ENCODE results near the gene RHOG.
A peak's percentile ranks its signal among the peaks of the same experiment; 100 is the strongest.

The RHOG gene

GRCh38 chr11:3825473-3826154 is 15.1 kb downstream of the RHOG start:
- peaks cover 37% of the 10 kb centered on the region for H3K4me1 Mint-ChIP-seq
- H3K27ac Mint-ChIP-seq, result peak overlapping the region; percentile 95
- H3K9me3 Mint-ChIP-seq, result no peaks in the 10 kb centered on the region
- peak overlapping the region; percentile 34 for H3K4me3 Mint-ChIP-seq
- H3K27me3 Mint-ChIP-seq (ENCODE audit: low read depth, poor library complexity), result no peaks in the 10 kb centered on the region
- DNase-seq, result no peak
- peaks cover 60% of the 10 kb centered on the region for H3K36me3 Mint-ChIP-seq (ENCODE audit: low read depth)
- TF ChIP-seq, protein P1, sequence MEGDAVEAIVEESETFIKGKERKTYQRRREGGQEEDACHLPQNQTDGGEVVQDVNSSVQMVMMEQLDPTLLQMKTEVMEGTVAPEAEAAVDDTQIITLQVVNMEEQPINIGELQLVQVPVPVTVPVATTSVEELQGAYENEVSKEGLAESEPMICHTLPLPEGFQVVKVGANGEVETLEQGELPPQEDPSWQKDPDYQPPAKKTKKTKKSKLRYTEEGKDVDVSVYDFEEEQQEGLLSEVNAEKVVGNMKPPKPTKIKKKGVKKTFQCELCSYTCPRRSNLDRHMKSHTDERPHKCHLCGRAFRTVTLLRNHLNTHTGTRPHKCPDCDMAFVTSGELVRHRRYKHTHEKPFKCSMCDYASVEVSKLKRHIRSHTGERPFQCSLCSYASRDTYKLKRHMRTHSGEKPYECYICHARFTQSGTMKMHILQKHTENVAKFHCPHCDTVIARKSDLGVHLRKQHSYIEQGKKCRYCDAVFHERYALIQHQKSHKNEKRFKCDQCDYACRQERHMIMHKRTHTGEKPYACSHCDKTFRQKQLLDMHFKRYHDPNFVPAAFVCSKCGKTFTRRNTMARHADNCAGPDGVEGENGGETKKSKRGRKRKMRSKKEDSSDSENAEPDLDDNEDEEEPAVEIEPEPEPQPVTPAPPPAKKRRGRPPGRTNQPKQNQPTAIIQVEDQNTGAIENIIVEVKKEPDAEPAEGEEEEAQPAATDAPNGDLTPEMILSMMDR (IDR thresholded peaks at IDR 0.05), result no peak

DNA sequence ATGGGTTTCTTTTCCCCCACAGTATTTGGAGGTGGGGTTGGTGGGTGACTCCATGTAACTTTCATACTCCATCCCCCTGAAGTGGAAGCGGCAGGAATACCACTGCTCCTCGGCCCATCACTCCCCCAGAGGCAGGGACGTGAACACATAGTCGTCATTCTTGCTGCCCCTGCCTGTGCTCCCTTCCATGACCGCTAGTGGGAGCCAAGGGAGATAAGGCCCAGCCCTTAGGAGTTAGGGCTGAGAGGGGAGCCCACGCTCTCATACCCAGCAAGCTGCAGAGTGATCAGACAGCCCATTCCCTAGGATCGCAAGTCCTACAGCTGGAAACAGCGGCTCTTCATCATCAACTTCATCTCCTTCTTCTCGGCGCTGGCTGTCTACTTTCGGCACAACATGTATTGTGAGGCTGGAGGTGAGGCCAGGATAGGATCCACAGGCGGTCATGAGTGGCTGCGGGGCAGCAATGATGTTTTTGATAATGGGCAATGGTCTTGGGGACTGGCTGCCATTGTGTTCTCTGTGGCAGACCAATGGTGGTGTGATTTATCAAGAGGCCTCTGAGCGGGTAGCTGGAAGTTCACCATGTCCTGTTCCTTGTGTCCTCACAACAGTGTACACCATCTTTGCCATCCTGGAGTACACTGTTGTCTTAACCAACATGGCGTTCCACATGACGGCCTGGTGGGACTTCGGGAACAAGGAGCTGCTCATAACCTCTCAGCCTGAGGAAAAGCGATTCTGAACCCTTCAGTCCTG is 15.9 kb downstream of the RHOG start:
- Mint-ChIP-seq H3K27ac (peak overlapping the region; percentile 95), H3K9me3 (no peaks in the 10 kb centered on the region), H3K27me3 (ENCODE audit: low read depth, poor library complexity) (no peaks in the 10 kb centered on the region), H3K4me3 (no peak overlapping the region), H3K36me3 (ENCODE audit: low read depth) (peaks cover 56% of the 10 kb centered on the region), H3K4me1 (peaks cover 37% of the 10 kb centered on the region)
- TF ChIP-seq, protein P1 (IDR thresholded peaks at IDR 0.05), result peak; percentile 45
- DNase-seq, result peak; percentile 52

GRCh38 chr11:3823762-3824506 is 16.8 kb downstream of the RHOG start:
- H3K36me3 Mint-ChIP-seq (ENCODE audit: low read depth), result peaks cover 50% of the 10 kb centered on the region
- TF ChIP-seq, protein P1 (IDR thresholded peaks at IDR 0.05), result no peak
- H3K27ac Mint-ChIP-seq, result peak overlapping the region; percentile 77
- no peak for DNase-seq
- H3K9me3 Mint-ChIP-seq, result no peaks in the 10 kb centered on the region
- H3K4me1 Mint-ChIP-seq, result peaks cover 37% of the 10 kb centered on the region
- peaks cover 2% of the 10 kb centered on the region for H3K27me3 Mint-ChIP-seq (ENCODE audit: low read depth, poor library complexity)
- H3K4me3 Mint-ChIP-seq, result no peak overlapping the region

- DNase-seq, result no peak
- H3K4me1 Mint-ChIP-seq, result peaks cover 37% of the 10 kb centered on the region
- TF ChIP-seq, protein P1 (IDR thresholded peaks at IDR 0.05), result no peak
- no peaks in the 10 kb centered on the region for H3K9me3 Mint-ChIP-seq
- no peak overlapping the region for H3K27ac Mint-ChIP-seq
- peaks cover 49% of the 10 kb centered on the region for H3K36me3 Mint-ChIP-seq (ENCODE audit: low read depth)
- peaks cover 2% of the 10 kb centered on the region for H3K27me3 Mint-ChIP-seq (ENCODE audit: low read depth, poor library complexity)
- H3K4me3 Mint-ChIP-seq, result no peak overlapping the region
Measured at GRCh38 chr11:3823303-3823702, 17.5 kb downstream of the RHOG start.

- peaks cover 40% of the 10 kb centered on the region for H3K36me3 Mint-ChIP-seq (ENCODE audit: low read depth)
- DNase-seq, result no peak
- no peak overlapping the region for H3K4me3 Mint-ChIP-seq
- H3K9me3 Mint-ChIP-seq, result no peaks in the 10 kb centered on the region
- H3K4me1 Mint-ChIP-seq, result peaks cover 41% of the 10 kb centered on the region
- TF ChIP-seq, protein P1 (IDR thresholded peaks at IDR 0.05), result no peak
- H3K27me3 Mint-ChIP-seq (ENCODE audit: low read depth, poor library complexity), result peaks cover 2% of the 10 kb centered on the region
- H3K27ac Mint-ChIP-seq, result no peak overlapping the region
Measured at GRCh38 chr11:3822312-3822711, 18.4 kb downstream of the RHOG start.
